SJSA1 (cell line): ENCODE measurements around the gene DNAJC8. TPM values are rescaled to one million over a fixed set of nuclear protein-coding genes. Genes with fewer than 3 reads are reported as not detected.

Experiments
- DNase-seq, 2 experiments: peaks; one replicate each; pipeline ENCODE4 v3.0.0-alpha.2; 2015 to 2020; ENCODE audit warnings: low spot score in 2 of 2, low read depth in 1 of 2
- H3K27ac ChIP-seq: fragments of 250-450 bp; sonication (Bioruptor Pico); 2 replicates; pipeline ENCODE4 v1.5.1; 2020; ENCODE audit warnings: mild to moderate bottlenecking, moderate library complexity
- H3K27me3 ChIP-seq: fragments of 250-450 bp; sonication (Bioruptor Pico); replicated peaks from 2 replicates; pipeline ENCODE4 v1.5.1; 2020; ENCODE audit warnings: mild to moderate bottlenecking, moderate library complexity
- H3K36me3 ChIP-seq: fragments of 250-450 bp; sonication (Bioruptor Pico); 2 replicates; pipeline ENCODE4 v1.5.1; 2020; ENCODE audit warnings: mild to moderate bottlenecking
- H3K4me1 ChIP-seq: fragments of 250-450 bp; sonication (Bioruptor Pico); replicated peaks from 2 replicates; pipeline ENCODE4 v1.6.1; 2021; ENCODE audit warnings: mild to moderate bottlenecking
- H3K4me3 ChIP-seq: fragments of 250-450 bp; sonication (Bioruptor Pico); 2 replicates; pipeline ENCODE4 v1.5.1; 2020; ENCODE audit warnings: mild to moderate bottlenecking
- H3K9me3 ChIP-seq: fragments of 250-450 bp; sonication (Bioruptor Pico); replicated peaks from 2 replicates; pipeline ENCODE4 v1.5.1; 2020; ENCODE audit warnings: mild to moderate bottlenecking
- total RNA-seq: library from RNA; depleted of rRNA; stranded (reverse); fragments of >200 nt; shearing (Covaris generic); gene quantifications from 2 replicates; pipeline ENCODE4 v1.2.3, GENCODE V29; 2014

Gene DNAJC8
- total RNA-seq, 1 experiment from 2014 or later = 116 TPM

DNA sequence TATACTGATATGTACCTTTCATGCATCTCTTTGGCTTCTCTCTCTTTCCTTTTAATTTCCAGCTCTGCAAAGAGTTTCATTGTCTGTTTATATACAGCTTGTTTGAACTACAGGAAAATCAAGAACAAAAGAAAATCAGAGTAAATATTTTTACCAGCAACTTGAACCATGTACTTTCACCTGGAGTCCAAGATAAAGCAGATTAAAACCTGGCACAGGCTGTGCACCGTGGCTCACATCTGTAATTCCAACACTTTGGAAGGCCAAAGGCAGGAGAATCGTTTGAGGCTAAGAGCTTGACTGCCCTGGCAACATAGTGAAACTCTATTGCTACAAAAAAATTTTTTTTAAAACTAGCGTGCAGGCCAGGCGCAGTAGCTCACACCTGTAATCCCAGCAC lies 27.6 kb downstream of the DNAJC8 start:
- Histone ChIP-seq H3K4me3 (no peak overlapping the region), H3K27me3 (no peaks in the 10 kb centered on the region), H3K4me1 (no peaks in the 10 kb centered on the region), H3K27ac (no peak overlapping the region), H3K36me3 (peaks cover 90% of the 10 kb centered on the region), H3K9me3 (no peaks in the 10 kb centered on the region)
- DNase-seq = no peak

DNA sequence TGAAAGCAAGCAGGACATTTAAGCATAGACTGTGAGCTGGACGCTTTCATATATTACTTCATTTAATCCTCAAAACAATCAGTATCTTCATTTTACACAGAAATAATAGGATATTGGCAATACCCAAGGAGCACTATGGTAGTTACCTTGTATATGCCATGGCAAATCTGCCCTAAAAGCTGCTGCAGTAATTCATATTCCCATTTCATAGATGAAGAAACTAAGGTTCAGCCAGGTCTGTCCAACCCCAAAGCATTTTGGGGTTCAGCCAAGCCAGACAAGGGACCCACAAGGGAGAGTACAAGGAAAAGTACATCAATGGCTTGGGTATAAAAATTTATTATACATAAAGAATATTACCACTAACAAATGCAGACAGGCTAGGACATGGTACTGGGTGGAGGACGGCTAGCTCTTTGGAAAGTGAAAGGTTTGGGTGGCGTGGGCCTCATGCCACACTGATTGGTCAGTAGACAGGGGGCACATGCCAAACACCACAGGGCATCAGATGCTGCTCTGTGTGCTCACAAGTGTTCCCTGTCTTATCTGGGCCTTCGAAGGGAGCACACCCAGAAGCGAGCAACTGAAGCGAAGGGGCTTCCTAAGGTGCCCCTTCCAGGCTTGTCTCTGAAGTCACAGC lies 32.5 kb downstream of the DNAJC8 start:
- DNase-seq = no peak
- H3K4me1 ChIP-seq = no peaks in the 10 kb centered on the region
- H3K36me3 ChIP-seq = peaks cover 76% of the 10 kb centered on the region

GRCh38 chr1:28199328-28200233 lies 33.2 kb downstream of the DNAJC8 start:
- no peaks in the 10 kb centered on the region for H3K9me3 ChIP-seq
- DNase-seq = no peak
- H3K36me3 ChIP-seq = peaks cover 68% of the 10 kb centered on the region
- no peak overlapping the region for H3K27ac ChIP-seq
- H3K4me3 ChIP-seq = no peak overlapping the region
- no peaks in the 10 kb centered on the region for H3K4me1 ChIP-seq
- no peaks in the 10 kb centered on the region for H3K27me3 ChIP-seq

More for the DNA sequence above, 32.5 kb downstream of the DNAJC8 start:
- H3K27me3 ChIP-seq = no peaks in the 10 kb centered on the region
- no peaks in the 10 kb centered on the region for H3K9me3 ChIP-seq
- no peak overlapping the region for H3K4me3 ChIP-seq
- H3K27ac ChIP-seq = no peak overlapping the region

- Histone ChIP-seq H3K4me1 (no peaks in the 10 kb centered on the region), H3K27ac (no peak overlapping the region), H3K36me3 (peaks cover 58% of the 10 kb centered on the region), H3K4me3 (no peak overlapping the region), H3K27me3 (no peaks in the 10 kb centered on the region), H3K9me3 (no peaks in the 10 kb centered on the region)
- no peak for DNase-seq
Measured at GRCh38 chr1:28197682-28198415, 35.0 kb downstream of the DNAJC8 start.

DNA sequence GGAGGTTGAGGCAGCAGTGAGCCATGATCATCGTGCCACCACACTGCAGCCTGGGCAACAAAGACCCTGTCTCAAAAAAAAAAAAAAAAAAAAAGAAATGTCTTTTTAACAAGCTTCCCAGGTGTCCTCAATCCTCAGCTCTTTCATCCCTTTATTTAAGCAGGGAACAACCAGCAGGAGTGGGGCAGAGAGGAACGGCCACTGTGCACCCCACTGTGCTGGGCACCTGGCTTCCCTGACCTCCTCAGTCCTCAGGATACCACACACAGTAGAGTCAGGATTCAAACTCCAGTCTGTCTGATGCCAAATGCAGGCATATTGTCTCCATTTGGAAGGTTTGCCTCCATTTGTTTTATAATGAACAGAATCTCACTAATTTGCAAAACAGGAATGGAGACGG lies 36.5 kb downstream of the DNAJC8 start:
- no peak overlapping the region for H3K4me3 ChIP-seq
- no peaks in the 10 kb centered on the region for H3K9me3 ChIP-seq
- H3K4me1 ChIP-seq = no peaks in the 10 kb centered on the region; the same call in 1 of the 2 replicates
- peaks cover 51% of the 10 kb centered on the region for H3K36me3 ChIP-seq
- no peak for DNase-seq
- no peaks in the 10 kb centered on the region for H3K27me3 ChIP-seq
- H3K27ac ChIP-seq = no peak overlapping the region

DNA sequence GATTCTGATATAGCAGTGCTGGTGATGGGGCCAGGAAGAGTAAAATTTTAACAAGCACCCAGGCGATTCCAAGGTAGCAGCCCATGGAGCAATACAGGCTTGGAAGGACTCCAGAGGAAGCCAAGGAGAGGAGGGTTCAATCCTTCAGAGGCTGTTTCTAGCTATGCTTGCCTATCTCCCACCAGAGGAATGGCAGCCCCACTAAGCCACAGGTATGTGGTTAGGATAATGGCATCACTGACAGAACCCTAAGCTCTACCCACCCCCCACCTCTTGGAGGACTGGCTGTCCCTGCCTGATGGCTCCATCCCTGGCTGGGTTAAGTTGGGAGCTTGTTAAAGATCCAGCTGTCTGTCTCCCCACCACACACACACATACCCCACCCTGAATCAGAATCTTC lies 37.0 kb downstream of the DNAJC8 start:
- peaks cover 5% of the 10 kb centered on the region for H3K4me1 ChIP-seq
- H3K9me3 ChIP-seq = no peaks in the 10 kb centered on the region
- no peak overlapping the region for H3K27ac ChIP-seq
- H3K4me3 ChIP-seq = no peak overlapping the region
- no peaks in the 10 kb centered on the region for H3K27me3 ChIP-seq
- H3K36me3 ChIP-seq = peaks cover 46% of the 10 kb centered on the region
- no peak for DNase-seq

- no peaks in the 10 kb centered on the region for H3K27me3 ChIP-seq
- peaks cover 8% of the 10 kb centered on the region for H3K4me1 ChIP-seq
- H3K36me3 ChIP-seq = peaks cover 35% of the 10 kb centered on the region
- no peak for DNase-seq
- no peak overlapping the region for H3K27ac ChIP-seq
- no peak overlapping the region for H3K4me3 ChIP-seq
- no peaks in the 10 kb centered on the region for H3K9me3 ChIP-seq
Measured at GRCh38 chr1:28194326-28195035, 38.3 kb downstream of the DNAJC8 start.

DNA sequence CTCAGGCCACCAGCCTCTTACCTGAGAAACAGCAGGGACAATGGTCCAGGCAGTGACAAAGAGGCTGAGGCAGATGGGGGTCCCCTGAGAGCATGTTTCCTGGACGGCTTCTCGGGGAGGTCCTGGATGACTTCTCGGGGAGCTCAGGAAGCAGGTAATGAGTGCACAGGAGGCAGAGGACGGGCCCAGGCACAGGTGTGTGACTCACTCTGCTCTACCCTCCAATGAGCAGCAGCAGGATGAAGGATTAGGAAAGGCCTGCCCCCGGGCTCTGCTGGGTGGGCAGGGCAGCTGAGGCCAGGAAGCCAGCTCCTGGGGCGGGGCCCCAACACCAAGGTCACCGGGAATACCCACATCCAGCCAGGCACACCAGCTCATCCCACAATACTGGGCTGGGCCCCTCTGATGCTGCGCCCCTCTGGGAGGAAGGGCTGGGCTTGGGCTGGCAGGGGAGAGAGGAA lies 39.1 kb downstream of the DNAJC8 start:
- Histone ChIP-seq H3K4me1 (peaks cover 8% of the 10 kb centered on the region), H3K27me3 (no peaks in the 10 kb centered on the region), H3K9me3 (no peaks in the 10 kb centered on the region), H3K36me3 (peaks cover 27% of the 10 kb centered on the region), H3K4me3 (no peak overlapping the region), H3K27ac (no peak overlapping the region)
- no peak for DNase-seq

DNA sequence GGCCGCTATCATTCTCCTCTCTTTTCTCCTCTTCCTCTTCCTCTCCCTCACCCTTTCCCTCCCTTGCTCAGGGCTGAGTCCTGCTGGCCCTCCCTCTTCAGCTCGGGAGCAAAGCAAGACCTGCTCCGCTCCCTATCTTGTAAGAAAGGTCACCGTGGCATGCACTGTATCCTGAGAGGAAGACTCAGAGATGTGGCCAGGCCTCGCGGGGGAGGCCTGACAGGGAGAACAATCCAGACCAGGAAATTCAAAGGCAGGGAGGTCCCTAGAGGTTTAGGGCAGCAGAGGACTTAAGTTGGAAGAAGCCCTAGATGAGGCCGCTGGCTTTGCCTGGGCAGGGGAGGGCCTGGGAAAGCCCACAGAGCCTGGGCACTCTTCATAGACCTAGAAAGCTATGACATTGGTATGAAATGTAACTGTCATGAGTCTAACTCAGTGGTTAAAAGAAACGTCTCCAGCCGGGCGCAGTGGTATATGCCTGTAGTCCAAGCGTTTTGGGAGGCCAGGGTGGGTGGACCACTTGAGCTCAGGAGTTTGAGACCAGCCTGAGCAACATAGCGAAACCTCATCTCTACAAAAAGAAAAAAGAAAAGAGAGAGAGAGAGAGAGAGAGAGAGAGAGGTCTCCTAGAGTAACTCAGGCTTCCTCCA lies 41.7 kb downstream of the DNAJC8 start:
- no peak for DNase-seq
- no peak overlapping the region for H3K4me3 ChIP-seq
- H3K9me3 ChIP-seq = no peaks in the 10 kb centered on the region
- H3K27ac ChIP-seq = no peak overlapping the region
- H3K36me3 ChIP-seq = peaks cover 10% of the 10 kb centered on the region
- H3K4me1 ChIP-seq = peaks cover 8% of the 10 kb centered on the region
- H3K27me3 ChIP-seq = no peaks in the 10 kb centered on the region

GRCh38 chr1:28190337-28190979 lies 42.4 kb downstream of the DNAJC8 start:
- no peak for DNase-seq
- H3K4me1 ChIP-seq = peaks cover 8% of the 10 kb centered on the region
- no peaks in the 10 kb centered on the region for H3K9me3 ChIP-seq
- H3K27me3 ChIP-seq = no peaks in the 10 kb centered on the region
- no peak overlapping the region for H3K4me3 ChIP-seq
- H3K36me3 ChIP-seq = peaks cover 10% of the 10 kb centered on the region
- H3K27ac ChIP-seq = no peak overlapping the region

DNA sequence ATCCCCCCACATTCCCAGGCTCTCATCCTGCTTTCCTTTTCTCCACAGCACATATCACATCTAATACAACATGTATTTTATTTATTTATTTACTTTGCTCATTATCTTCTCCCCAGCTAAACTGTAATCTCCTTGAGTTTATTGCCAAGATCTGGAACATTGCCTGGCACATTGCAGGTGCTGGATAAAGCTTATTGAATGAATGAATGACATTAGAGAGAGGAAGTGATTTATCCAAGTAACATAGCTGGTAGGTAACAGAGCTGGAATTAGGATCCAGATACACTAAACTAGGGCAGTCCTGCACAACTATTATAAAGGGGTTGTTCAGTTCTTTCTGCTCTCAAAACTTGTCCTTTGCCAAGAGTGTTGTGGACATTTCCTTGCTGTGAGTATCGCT lies 47.8 kb downstream of the DNAJC8 start:
- no peak for DNase-seq
- Histone ChIP-seq H3K27ac (no peak overlapping the region), H3K27me3 (no peaks in the 10 kb centered on the region), H3K36me3 (no peaks in the 10 kb centered on the region), H3K4me1 (no peaks in the 10 kb centered on the region), H3K4me3 (no peak overlapping the region), H3K9me3 (no peaks in the 10 kb centered on the region)

DNA sequence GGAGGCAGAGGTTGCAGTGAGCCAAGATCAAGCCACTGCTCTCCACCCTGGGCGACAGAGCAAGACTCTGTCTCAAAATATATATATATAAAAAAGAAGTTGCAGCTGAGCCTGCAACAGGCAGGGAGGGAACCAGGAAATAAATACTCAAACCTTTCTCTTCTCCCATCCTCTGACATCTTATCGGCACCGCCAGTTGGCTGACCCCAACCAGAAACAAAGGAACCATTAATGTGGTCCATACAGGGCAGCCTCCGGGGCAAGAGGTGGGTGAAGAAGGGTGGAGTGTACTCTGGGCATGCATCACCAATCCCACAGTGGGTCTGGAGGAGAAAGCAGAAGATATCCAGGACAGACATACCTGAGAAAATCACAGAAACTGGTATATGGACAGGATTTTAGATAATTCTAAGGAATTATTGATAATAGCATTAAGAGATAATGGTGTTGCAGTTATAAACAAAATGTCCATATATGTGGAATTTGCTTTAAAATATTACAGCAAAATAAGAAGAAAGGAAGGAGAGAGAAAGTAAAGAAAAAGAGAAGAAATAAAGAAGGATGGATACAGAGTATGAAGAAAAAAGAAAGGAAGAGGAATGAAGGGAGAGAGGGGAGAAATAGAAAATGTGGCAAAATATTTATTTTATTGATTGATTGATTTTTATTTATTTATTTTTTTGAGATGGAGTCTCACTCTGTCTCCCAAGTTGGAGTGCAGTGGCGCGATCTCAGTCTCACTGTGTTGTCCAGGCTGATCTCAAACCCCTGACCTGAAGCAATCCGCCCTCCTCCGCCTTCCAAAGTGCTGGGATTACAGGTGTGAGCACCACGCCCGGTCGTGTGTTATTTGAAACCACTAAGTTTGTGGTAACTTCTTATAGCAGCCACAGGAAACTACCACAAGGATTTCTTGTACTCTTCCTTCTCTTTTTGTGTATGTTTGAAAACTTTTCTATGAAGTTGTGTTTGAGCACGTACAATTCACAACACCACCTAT lies 52.2 kb downstream of the DNAJC8 start:
- no peak for DNase-seq
- H3K4me3 ChIP-seq = no peak overlapping the region
- H3K36me3 ChIP-seq = no peaks in the 10 kb centered on the region
- H3K9me3 ChIP-seq = no peaks in the 10 kb centered on the region
- no peaks in the 10 kb centered on the region for H3K27me3 ChIP-seq
- H3K27ac ChIP-seq = no peak overlapping the region
- H3K4me1 ChIP-seq = peaks cover 6% of the 10 kb centered on the region
